GM21381 (cell line): ENCODE results near the gene LRRC72.
"Not testable (repeated sequence)": the region's sequence is repeated elsewhere in the genome, so short reads cannot be mapped to it uniquely, and the experiment has no call there.

ENCODE experiments used
- ATAC-seq: cut with Tn5 transposase; IDR thresholded peaks from one replicate; pipeline ENCODE4 v1.9.1; 2021; ENCODE audit warnings: mild to moderate bottlenecking, moderate library complexity; ENCODE audit not compliant: unreplicated experiment

LRRC72 gene

GRCh38 chr7:16564909-16565426 is 38.3 kb downstream of the LRRC72 start:
- ATAC-seq, result peak; percentile 50

- ATAC-seq, result no peak
Measured at GRCh38 chr7:16571941-16572340, 45.3 kb downstream of the LRRC72 start.

GRCh38 chr7:16579216-16579615 is 52.6 kb downstream of the LRRC72 start:
- no peak for ATAC-seq

GRCh38 chr7:16581286-16581685 is 54.7 kb downstream of the LRRC72 start:
- no peak for ATAC-seq

GRCh38 chr7:16583834-16584233 is 57.2 kb downstream of the LRRC72 start:
- no peak for ATAC-seq

- no peak for ATAC-seq
Measured at GRCh38 chr7:16585540-16585939, 58.9 kb downstream of the LRRC72 start.

GRCh38 chr7:16586081-16586874 is 59.7 kb downstream of the LRRC72 start:
- no peak for ATAC-seq

GRCh38 chr7:16587129-16587528 is 60.5 kb downstream of the LRRC72 start:
- ATAC-seq, result no peak

GRCh38 chr7:16587790-16588189 is 61.2 kb downstream of the LRRC72 start:
- ATAC-seq, result no peak

- ATAC-seq, result no peak
Measured at GRCh38 chr7:16589881-16590280, 63.3 kb downstream of the LRRC72 start.

GRCh38 chr7:16590424-16590823 is 63.8 kb downstream of the LRRC72 start:
- no peak for ATAC-seq

GRCh38 chr7:16592395-16592794 is 65.8 kb downstream of the LRRC72 start:
- ATAC-seq, result no peak

GRCh38 chr7:16594061-16594460 is 67.4 kb downstream of the LRRC72 start:
- ATAC-seq, result no peak

GRCh38 chr7:16594676-16595075 is 68.1 kb downstream of the LRRC72 start:
- ATAC-seq, result no peak

GRCh38 chr7:16595596-16595995 is 69.0 kb downstream of the LRRC72 start:
- not testable (repeated sequence) for ATAC-seq

GRCh38 chr7:16598015-16598414 is 71.4 kb downstream of the LRRC72 start:
- ATAC-seq, result no peak

- ATAC-seq, result no peak
Measured at GRCh38 chr7:16599860-16600259, 73.2 kb downstream of the LRRC72 start.

GRCh38 chr7:16603633-16604032 is 77.0 kb downstream of the LRRC72 start:
- no peak for ATAC-seq

- ATAC-seq, result no peak
Measured at GRCh38 chr7:16604054-16604453, 77.4 kb downstream of the LRRC72 start.

- ATAC-seq, result no peak
Measured at GRCh38 chr7:16606704-16607103, 80.1 kb downstream of the LRRC72 start.

- ATAC-seq, result peak; percentile 93
Measured at GRCh38 chr7:16609842-16610450, 83.3 kb downstream of the LRRC72 start.

GRCh38 chr7:16611711-16612110 is 85.1 kb downstream of the LRRC72 start:
- no peak for ATAC-seq
